Epithelial cell of proximal tubule (primary cell): Measurements from ENCODE around the gene ANKRD18A. TPM values are rescaled to one million over a fixed set of nuclear protein-coding genes. Genes with fewer than 3 reads are reported as not detected.

Source experiments
- DNase-seq: peaks from one replicate; pipeline ENCODE4 v3.0.0-alpha.2; 2011; ENCODE audit warnings: low read depth
- H3K4me3 ChIP-seq: 2 replicates; pipeline ENCODE4 v1.5.1; 2011; ENCODE audit warnings: low read depth, mild to moderate bottlenecking, low read length
- total RNA-seq: library from RNA; depleted of rRNA; stranded (reverse); fragments of >200 nt; gene quantifications from 2 replicates; pipeline ENCODE4 v1.2.3, GENCODE V29; 2015
- TF ChIP-seq, protein P1 (sequence below): conservative IDR thresholded peaks from 2 replicates; pipeline ENCODE4 v1.5.1; 2012; ENCODE audit warnings: low read depth, mild to moderate bottlenecking, low read length

Gene ANKRD18A
- 2.7 and 3.1 TPM in 2 replicates for total RNA-seq

DNA sequence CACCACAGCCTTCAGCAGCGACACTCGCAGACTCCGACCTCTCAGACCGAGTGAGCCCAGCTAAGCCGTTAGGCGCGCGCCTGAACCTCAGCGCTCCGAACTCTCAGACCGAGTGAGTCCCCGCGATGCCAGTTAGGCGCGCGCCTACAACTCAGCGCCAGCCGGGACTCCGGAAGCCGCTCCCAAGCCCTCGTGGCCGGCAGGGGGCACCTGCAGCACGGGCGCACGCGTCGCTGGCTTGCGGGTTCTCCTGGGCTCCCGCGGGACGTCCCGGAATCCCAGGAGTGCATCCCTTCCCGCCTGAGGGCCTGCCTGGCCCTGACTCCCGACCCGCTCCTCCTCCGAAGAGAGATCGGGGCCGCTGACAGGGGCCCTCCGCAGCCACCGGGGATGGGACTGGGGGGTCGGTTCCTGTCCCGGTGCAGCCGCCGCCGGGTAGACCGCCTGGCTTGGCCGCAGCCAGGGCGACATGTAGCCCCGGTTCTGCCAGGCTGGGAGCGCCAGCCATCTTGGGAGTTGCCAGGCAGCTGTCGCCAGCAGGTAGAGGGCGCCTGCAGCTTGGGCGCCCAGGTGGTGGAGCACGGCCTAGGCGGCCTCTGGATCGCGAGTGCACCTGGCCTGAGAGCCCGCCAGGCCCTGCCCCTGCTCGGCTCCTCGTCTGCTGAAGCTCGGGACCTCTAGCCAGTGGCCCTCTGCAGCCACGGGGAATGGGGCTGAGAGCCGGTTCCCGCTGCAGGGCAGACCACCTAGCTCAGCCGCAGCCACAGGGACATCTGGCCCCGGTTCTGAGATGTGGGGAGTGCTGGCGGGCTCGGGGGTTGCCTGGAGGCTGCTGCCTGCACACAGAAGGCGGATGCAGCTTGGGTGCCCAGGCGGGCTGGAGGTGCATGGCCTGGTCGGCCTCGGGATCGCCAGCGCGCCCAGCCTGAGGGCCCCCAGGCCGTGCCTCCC is at the start of gene ANKRD18A:
ANKRD18A (minus strand) TSS at position 114 of the 951 bp plus-strand sequence. CDS start 311 bp downstream, outside the sequence.
- peak within 1 kb of the TSS; percentile 84 for H3K4me3 ChIP-seq
- DNase-seq = peak; percentile 40
- TF ChIP-seq, protein P1, sequence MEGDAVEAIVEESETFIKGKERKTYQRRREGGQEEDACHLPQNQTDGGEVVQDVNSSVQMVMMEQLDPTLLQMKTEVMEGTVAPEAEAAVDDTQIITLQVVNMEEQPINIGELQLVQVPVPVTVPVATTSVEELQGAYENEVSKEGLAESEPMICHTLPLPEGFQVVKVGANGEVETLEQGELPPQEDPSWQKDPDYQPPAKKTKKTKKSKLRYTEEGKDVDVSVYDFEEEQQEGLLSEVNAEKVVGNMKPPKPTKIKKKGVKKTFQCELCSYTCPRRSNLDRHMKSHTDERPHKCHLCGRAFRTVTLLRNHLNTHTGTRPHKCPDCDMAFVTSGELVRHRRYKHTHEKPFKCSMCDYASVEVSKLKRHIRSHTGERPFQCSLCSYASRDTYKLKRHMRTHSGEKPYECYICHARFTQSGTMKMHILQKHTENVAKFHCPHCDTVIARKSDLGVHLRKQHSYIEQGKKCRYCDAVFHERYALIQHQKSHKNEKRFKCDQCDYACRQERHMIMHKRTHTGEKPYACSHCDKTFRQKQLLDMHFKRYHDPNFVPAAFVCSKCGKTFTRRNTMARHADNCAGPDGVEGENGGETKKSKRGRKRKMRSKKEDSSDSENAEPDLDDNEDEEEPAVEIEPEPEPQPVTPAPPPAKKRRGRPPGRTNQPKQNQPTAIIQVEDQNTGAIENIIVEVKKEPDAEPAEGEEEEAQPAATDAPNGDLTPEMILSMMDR = peak; percentile 71

DNA sequence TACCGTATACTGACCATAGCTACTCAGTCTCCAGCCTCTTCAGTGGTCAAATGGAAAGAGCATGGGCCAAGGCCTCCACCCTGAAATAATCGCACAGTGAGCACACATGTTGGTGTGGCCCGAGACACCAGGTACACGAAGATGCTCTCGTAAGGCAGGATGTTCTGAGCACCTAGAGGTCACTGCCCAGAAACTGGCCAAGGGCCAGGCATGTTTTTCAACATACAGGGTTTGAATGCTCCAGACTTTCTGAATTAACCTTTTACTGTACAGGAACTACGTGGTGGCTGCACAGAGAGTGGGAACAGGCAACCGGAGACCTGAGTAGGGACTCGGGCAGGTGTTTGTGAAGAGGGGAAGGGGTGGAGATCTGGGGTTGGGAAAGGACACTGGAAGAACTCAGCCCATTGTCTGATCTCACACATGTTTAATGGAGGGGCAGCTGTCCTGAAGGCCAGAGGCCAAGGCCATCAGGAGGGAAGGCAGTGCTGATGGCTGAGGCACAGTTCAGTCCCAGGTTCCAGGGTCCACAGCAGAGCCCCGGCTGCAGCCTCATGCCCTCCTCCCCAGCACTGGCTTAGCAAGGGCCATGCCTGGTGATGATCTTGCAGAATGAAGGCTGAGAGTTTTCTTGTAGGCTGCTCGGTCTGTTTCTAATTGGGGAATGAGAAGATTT is 48.5 kb upstream of the ANKRD18A start:
- TF ChIP-seq, protein P1 = no peak
- no peak for DNase-seq
- no peak overlapping the region for H3K4me3 ChIP-seq

DNA sequence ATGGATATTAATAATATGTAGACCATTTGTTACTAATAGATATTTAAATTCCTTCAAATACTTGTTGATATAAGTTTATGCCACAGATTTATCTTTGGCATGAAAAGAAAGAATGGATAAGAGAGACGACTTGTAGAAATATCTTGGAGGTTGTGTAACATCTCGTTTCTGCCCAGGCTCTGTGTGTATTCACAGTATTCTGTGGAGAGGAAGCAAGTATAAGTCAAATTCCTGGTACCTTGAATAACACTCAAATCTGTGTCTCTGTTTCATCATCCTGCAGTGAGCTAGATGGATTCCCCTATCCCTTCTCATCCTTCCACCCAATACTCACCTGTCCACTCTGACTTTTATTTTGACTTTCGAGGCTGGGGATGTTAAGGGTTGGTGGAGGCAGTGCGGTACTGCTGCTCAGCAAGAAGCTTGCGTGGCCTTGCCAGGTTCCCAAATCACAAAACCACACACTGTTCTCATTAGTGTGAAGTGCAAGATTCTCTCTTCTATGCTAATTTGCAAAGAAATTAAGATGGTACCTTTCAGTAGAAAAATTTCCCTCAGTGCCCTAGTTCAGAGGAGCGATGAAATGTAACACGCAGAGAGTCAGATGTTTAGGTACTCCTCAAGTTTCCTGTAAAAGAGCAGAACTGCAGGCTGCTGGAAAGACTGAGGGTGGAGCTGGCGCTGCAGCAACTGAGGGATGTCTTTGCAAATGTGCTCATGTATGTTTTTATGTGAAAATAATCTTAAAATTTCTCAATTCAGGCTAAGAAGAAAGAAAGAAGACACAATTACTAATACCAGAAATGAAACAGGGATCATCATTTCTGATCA is 42.6 kb upstream of the ANKRD18A start:
- no peak for DNase-seq

DNA sequence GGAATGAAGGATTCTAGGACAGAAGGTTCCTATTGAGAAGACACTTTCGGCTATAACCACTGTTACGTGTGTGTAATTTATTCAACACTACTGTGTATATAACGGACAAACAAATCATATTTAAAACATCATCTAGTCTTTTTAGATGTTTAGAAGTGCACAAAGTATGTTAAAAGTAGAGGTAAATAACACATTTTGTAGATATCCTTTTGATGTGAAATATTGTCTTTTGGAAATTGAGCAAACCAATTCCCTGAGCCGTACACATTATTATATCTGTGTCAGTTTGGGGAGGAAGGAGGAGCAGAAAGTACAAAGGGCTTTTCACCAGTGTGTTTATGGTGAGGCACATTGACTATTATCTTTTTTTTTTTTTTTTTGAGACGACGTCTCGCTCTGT is 39.1 kb upstream of the ANKRD18A start:
- no peak for DNase-seq
- TF ChIP-seq, protein P1 = no peak
- H3K4me3 ChIP-seq = no peak overlapping the region

More for the DNA sequence above, 42.6 kb upstream of the ANKRD18A start:
- no peak overlapping the region for H3K4me3 ChIP-seq
- TF ChIP-seq, protein P1 = peak; percentile 58

DNA sequence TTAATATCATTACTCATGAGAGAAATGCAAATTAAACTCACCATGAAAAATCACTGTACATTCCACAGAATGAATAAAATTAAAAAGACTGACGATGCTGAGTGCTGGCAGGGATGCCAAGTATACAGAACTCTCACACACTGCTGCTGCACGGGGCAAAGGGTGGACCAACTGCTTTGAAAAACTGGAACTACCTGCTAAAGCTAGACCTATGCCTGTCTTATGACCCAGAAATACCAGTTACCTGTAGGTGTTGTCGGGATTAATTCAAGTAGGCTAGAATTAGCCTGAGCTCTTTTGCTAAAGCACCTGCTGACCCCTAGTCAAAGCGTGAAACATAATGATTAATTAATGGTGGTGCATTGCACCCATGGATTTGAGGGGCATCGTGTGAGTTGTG is 36.5 kb upstream of the ANKRD18A start:
- no peak overlapping the region for H3K4me3 ChIP-seq
- TF ChIP-seq, protein P1 = no peak
- DNase-seq = no peak

DNA sequence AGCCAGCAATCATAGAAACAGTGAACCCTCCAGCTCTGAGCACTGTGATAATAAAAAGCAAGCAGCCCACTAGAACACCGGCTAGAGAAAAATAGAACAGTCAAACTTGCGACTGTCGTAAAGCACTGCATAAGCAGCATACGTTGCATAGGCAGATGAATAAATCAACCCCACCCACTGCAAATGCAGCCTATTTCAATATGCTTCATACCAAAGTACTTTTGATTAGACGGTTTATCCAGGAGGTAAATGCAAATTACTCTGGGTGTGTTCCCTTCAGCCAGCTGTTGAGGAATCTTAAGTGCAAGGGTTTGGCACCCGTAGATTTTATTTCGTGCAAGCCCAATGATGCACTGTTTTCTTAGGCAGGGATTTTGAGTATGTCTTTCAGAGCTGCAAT is 32.1 kb upstream of the ANKRD18A start:
- TF ChIP-seq, protein P1 = no peak

More for the DNA sequence above, 32.1 kb upstream of the ANKRD18A start:
- no peak for DNase-seq
- H3K4me3 ChIP-seq = no peak overlapping the region
